GM18909 (cell line): ENCODE measurements around the gene CARD10.
A peak's percentile ranks its signal among the peaks of the same experiment; 100 is the strongest.

Source experiments
- ATAC-seq: cut with Tn5 transposase; IDR thresholded peaks from one replicate; pipeline ENCODE4 v1.9.1; 2021; ENCODE audit warnings: mild to moderate bottlenecking; ENCODE audit not compliant: unreplicated experiment, poor library complexity

CARD10 gene

GRCh38 chr22:37519268-37520195 lies at the start of gene CARD10:
Gene CARD10 (minus strand): TSS chr22:37519415. CDS start chr22:37519200, 215 bp downstream.
- no peak for ATAC-seq

- ATAC-seq: no peak
Measured at GRCh38 chr22:37568448-37569008, 49.3 kb upstream of the CARD10 start.

- ATAC-seq: no peak
Measured at GRCh38 chr22:37568012-37568411, 48.8 kb upstream of the CARD10 start.

GRCh38 chr22:37566903-37567798 lies 47.9 kb upstream of the CARD10 start:
- peak; percentile 79 for ATAC-seq

GRCh38 chr22:37566329-37566837 lies 47.2 kb upstream of the CARD10 start:
- no peak for ATAC-seq

GRCh38 chr22:37565830-37566229 lies 46.6 kb upstream of the CARD10 start:
- no peak for ATAC-seq

- no peak for ATAC-seq
Measured at GRCh38 chr22:37564111-37564711, 45.0 kb upstream of the CARD10 start.

GRCh38 chr22:37563153-37564081 lies 44.2 kb upstream of the CARD10 start:
- ATAC-seq: no peak

- no peak for ATAC-seq
Measured at GRCh38 chr22:37562049-37562875, 43.0 kb upstream of the CARD10 start.

GRCh38 chr22:37561212-37562048 lies 42.2 kb upstream of the CARD10 start:
- ATAC-seq: no peak

GRCh38 chr22:37560608-37561211 lies 41.5 kb upstream of the CARD10 start:
- no peak for ATAC-seq

- no peak for ATAC-seq
Measured at GRCh38 chr22:37559901-37560607, 40.8 kb upstream of the CARD10 start, which contains the start of gene CDC42EP1. Gene CDC42EP1 (plus strand): TSS chr22:37560480. CDS start chr22:37566350, 5,870 bp downstream.

- ATAC-seq: no peak
Measured at GRCh38 chr22:37559521-37559900, 40.3 kb upstream of the CARD10 start.

GRCh38 chr22:37558815-37559214 lies 39.6 kb upstream of the CARD10 start:
- no peak for ATAC-seq

- ATAC-seq: no peak
Measured at GRCh38 chr22:37557321-37558001, 38.2 kb upstream of the CARD10 start.

GRCh38 chr22:37556710-37557109 lies 37.5 kb upstream of the CARD10 start:
- no peak for ATAC-seq
